Trophoblast cell (in vitro differentiated cells and primary cell): ENCODE measurements around the gene BTN3A1.
"Not testable (repeated sequence)": the region's sequence is repeated elsewhere in the genome, so short reads cannot be mapped to it uniquely, and the experiment has no call there.

Source experiments
- DNase-seq, 2 donors: peaks; one replicate each; pipeline ENCODE4 v3.0.0-alpha.2; 2016
- H2AFZ ChIP-seq: 2 replicates; pipeline ENCODE4 v1.6.1; 2013; ENCODE audit warnings: low read length, moderate library complexity, mild to moderate bottlenecking; ENCODE audit not compliant: insufficient read depth, poor library complexity
- H2AK5ac ChIP-seq: 2 replicates; pipeline ENCODE4 v1.6.1; 2013; ENCODE audit warnings: mild to moderate bottlenecking, low read length
- H2BK120ac ChIP-seq: 2 replicates; pipeline ENCODE4 v1.6.1; 2013; ENCODE audit warnings: low read length, mild to moderate bottlenecking, moderate library complexity; ENCODE audit not compliant: insufficient read depth, poor library complexity
- H2BK12ac ChIP-seq: 2 replicates; pipeline ENCODE4 v1.6.1; 2013; ENCODE audit warnings: mild to moderate bottlenecking, low read length, moderate library complexity
- H2BK5ac ChIP-seq: 2 replicates; pipeline ENCODE4 v1.6.1; 2013; ENCODE audit warnings: low read length, low read depth, moderate library complexity, mild to moderate bottlenecking; ENCODE audit not compliant: poor library complexity
- H3K14ac ChIP-seq: 2 replicates; pipeline ENCODE4 v1.6.1; 2013; ENCODE audit warnings: mild to moderate bottlenecking, low read length
- H3K18ac ChIP-seq: 2 replicates; pipeline ENCODE4 v1.6.1; 2013; ENCODE audit warnings: mild to moderate bottlenecking, low read length
- H3K23ac ChIP-seq: 2 replicates; pipeline ENCODE4 v1.6.1; 2013; ENCODE audit warnings: low read length
- H3K27ac ChIP-seq: 2 replicates; pipeline ENCODE4 v1.5.1; 2013; ENCODE audit warnings: low read depth, mild to moderate bottlenecking, inconsistent platforms, low read length, moderate library complexity
- H3K27me3 ChIP-seq: 2 replicates; pipeline ENCODE4 v1.6.1; 2013; ENCODE audit warnings: inconsistent platforms, mild to moderate bottlenecking, low read length, moderate library complexity; ENCODE audit not compliant: insufficient read depth
- H3K36me3 ChIP-seq, 2 experiments: 1 replicate in 1 of 2; 2 replicates in 1 of 2; pipeline ENCODE4 v1.6.1; 2013; ENCODE audit warnings: low read length in 2 of 2, mild to moderate bottlenecking in 2 of 2, moderate library complexity in 1 of 2; ENCODE audit not compliant: insufficient read depth in 2 of 2, control insufficient read depth in 1 of 2
- H3K4ac ChIP-seq: 2 replicates; pipeline ENCODE4 v1.6.1; 2013; ENCODE audit warnings: low read depth, mild to moderate bottlenecking, low read length, moderate library complexity
- H3K4me1 ChIP-seq, 2 experiments: 1 replicate in 1 of 2; 2 replicates in 1 of 2; pipeline ENCODE4 v1.6.1; 2013; ENCODE audit warnings: low read length in 2 of 2, mild to moderate bottlenecking in 2 of 2, moderate library complexity in 1 of 2; ENCODE audit not compliant: insufficient read depth in 2 of 2, control insufficient read depth in 1 of 2
- H3K4me2 ChIP-seq: 2 replicates; pipeline ENCODE4 v1.6.1; 2013; ENCODE audit warnings: inconsistent platforms, mild to moderate bottlenecking, low read length, moderate library complexity
- H3K4me3 ChIP-seq: 2 replicates; pipeline ENCODE4 v1.5.1; 2013; ENCODE audit warnings: mild to moderate bottlenecking, low read depth, low read length, inconsistent platforms
- H3K79me1 ChIP-seq: one replicate; pipeline ENCODE4 v1.6.1; 2013; ENCODE audit warnings: low read length
- H3K79me2 ChIP-seq: 2 replicates; pipeline ENCODE4 v1.6.1; 2013; ENCODE audit warnings: low read length, mild to moderate bottlenecking; ENCODE audit not compliant: control insufficient read depth, insufficient read depth, poor library complexity
- H3K9ac ChIP-seq: 2 replicates; pipeline ENCODE4 v1.6.1; 2013; ENCODE audit warnings: mild to moderate bottlenecking, low read length
- H3K9me3 ChIP-seq: 2 replicates; pipeline ENCODE4 v1.6.1; 2013; ENCODE audit warnings: low read depth, mild to moderate bottlenecking, control low read depth, inconsistent platforms, low read length; ENCODE audit not compliant: insufficient read depth
- H4K12ac ChIP-seq: 2 replicates; pipeline ENCODE4 v1.6.1; 2013; ENCODE audit warnings: low read depth, mild to moderate bottlenecking, low read length, moderate library complexity
- H4K8ac ChIP-seq: 2 replicates; pipeline ENCODE4 v1.6.1; 2013; ENCODE audit warnings: low read depth, mild to moderate bottlenecking, low read length, moderate library complexity
- H4K91ac ChIP-seq: one replicate; pipeline ENCODE4 v1.6.1; 2013; ENCODE audit warnings: low read depth, mild to moderate bottlenecking, low read length, moderate library complexity
- WGBS: extraction: QIAGEN DNeasy Blood & Tissue Kit; methylation state at CpG from one replicate; pipeline ENCODE4 v1.1.7; 2013; ENCODE audit warnings: missing lambda C conversion rate; ENCODE audit not compliant: insufficient read length, insufficient coverage; ENCODE audit errors: extremely low coverage; 5-methylcytosine and 5-hydroxymethylcytosine counted together

The BTN3A1 gene

DNA sequence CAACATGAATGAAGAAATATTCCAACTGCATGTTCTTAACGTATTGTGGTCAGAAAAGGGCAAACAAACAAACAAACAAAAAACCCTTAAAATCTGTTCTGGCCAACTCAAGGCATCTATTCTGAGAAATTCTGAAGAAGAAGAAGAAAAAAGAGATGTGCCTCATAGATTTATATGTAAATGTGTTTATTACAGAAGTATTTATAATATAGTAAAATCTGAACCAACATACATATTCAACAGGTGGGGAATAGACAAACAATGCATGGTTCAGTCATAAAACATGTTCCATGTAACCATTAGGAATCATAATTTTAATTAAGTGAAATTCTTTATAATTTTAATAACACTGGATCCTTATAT is 36.5 kb upstream of the BTN3A1 start:
- Histone ChIP-seq H3K79me2 (no peaks in the 10 kb centered on the region), H4K91ac (no peak overlapping the region), H3K27me3 (peaks cover 3% of the 10 kb centered on the region), H3K9me3 (no peaks in the 10 kb centered on the region), H4K12ac (no peak overlapping the region), H4K8ac (no peak overlapping the region), H3K79me1 (no peaks in the 10 kb centered on the region), H2BK120ac (no peak overlapping the region), H3K36me3 (no peaks in the 10 kb centered on the region), H3K27ac (no peak overlapping the region), H3K14ac (no peak overlapping the region), H3K4me3 (peak overlapping the region; percentile 62), H3K4me2 (peak overlapping the region; percentile 97), H3K4me1 (no peaks in the 10 kb centered on the region), H2AK5ac (no peak overlapping the region), H3K23ac (no peak overlapping the region), H2BK5ac (no peak overlapping the region), H3K9ac (no peak overlapping the region), H3K4ac (no peak overlapping the region), H2AFZ (peak overlapping the region; percentile 70), H2BK12ac (no peak overlapping the region), H3K18ac (no peak overlapping the region)
- WGBS: no CpG with 5 or more reads among the region's 1 CpG
- no peak for DNase-seq

DNA sequence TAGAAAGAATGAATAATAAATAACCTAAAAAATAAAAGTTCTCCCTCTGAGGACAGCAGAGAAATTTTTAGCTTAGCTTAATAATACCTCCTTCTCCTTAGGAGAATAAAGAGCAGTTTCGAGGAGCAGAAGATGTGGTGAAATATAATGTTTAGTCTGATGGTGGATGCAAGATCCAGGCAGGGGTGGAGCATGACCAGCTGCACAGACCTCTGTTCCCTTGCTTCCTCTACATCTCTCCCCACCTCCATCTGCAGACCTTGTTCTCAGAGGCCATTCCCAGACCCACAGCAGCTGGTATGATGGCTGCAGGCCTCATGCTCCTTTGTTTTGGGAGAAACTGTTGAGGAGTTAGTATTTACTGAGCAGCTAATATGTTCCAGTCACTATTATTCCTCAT is 35.6 kb upstream of the BTN3A1 start:
- H3K23ac ChIP-seq: no peak overlapping the region
- H4K91ac ChIP-seq: no peak overlapping the region
- DNase-seq: no peak
- no CpG with 5 or more reads among the region's 1 CpG for WGBS
- H3K79me2 ChIP-seq: no peaks in the 10 kb centered on the region
- no peak overlapping the region for H2BK5ac ChIP-seq
- no peak overlapping the region for H2BK12ac ChIP-seq
- H3K36me3 ChIP-seq: no peaks in the 10 kb centered on the region
- no peak overlapping the region for H3K4ac ChIP-seq
- H4K12ac ChIP-seq: no peak overlapping the region
- no peak overlapping the region for H2BK120ac ChIP-seq
- no peak overlapping the region for H2AFZ ChIP-seq
- no peaks in the 10 kb centered on the region for H3K4me1 ChIP-seq
- no peak overlapping the region for H3K4me3 ChIP-seq
- H2AK5ac ChIP-seq: no peak overlapping the region
- H4K8ac ChIP-seq: no peak overlapping the region
- H3K79me1 ChIP-seq: no peaks in the 10 kb centered on the region
- H3K18ac ChIP-seq: no peak overlapping the region
- no peak overlapping the region for H3K27ac ChIP-seq
- no peak overlapping the region for H3K14ac ChIP-seq
- no peak overlapping the region for H3K4me2 ChIP-seq
- H3K27me3 ChIP-seq: peaks cover 3% of the 10 kb centered on the region
- no peaks in the 10 kb centered on the region for H3K9me3 ChIP-seq
- no peak overlapping the region for H3K9ac ChIP-seq

DNA sequence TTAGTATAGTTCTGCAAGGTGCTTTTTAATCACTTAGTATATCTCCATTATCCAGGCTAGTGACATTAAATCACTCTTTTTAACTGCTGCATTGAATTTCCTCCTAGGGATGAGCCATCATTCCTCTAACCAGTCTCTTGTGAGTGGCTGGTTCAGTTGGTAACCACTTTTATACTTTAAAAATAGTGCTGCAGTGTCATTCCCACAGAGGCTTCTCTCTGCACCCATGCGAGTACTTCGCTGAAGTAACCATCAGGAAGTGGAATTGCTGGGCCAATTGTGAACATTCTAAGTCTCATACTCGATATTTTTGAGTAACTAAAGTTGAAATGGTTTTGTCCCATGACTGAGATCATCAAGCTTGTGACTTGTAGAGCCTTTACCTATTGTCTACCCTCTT is 35.0 kb upstream of the BTN3A1 start:
- H4K8ac ChIP-seq: no peak overlapping the region
- H2AK5ac ChIP-seq: no peak overlapping the region
- no CpG with 5 or more reads among the region's 3 CpGs for WGBS
- no peaks in the 10 kb centered on the region for H3K36me3 ChIP-seq
- H3K27ac ChIP-seq: no peak overlapping the region
- H2BK12ac ChIP-seq: no peak overlapping the region
- no peaks in the 10 kb centered on the region for H3K79me2 ChIP-seq
- no peak overlapping the region for H2BK5ac ChIP-seq
- no peak overlapping the region for H2AFZ ChIP-seq
- H3K9me3 ChIP-seq: no peaks in the 10 kb centered on the region
- no peaks in the 10 kb centered on the region for H3K4me1 ChIP-seq
- no peak overlapping the region for H3K9ac ChIP-seq
- no peak for DNase-seq
- H4K91ac ChIP-seq: no peak overlapping the region
- H2BK120ac ChIP-seq: no peak overlapping the region
- no peak overlapping the region for H3K14ac ChIP-seq
- H3K23ac ChIP-seq: no peak overlapping the region
- no peak overlapping the region for H3K4me2 ChIP-seq
- no peaks in the 10 kb centered on the region for H3K79me1 ChIP-seq
- no peak overlapping the region for H3K18ac ChIP-seq
- no peak overlapping the region for H3K4me3 ChIP-seq
- peaks cover 3% of the 10 kb centered on the region for H3K27me3 ChIP-seq
- H4K12ac ChIP-seq: no peak overlapping the region
- no peak overlapping the region for H3K4ac ChIP-seq

DNA sequence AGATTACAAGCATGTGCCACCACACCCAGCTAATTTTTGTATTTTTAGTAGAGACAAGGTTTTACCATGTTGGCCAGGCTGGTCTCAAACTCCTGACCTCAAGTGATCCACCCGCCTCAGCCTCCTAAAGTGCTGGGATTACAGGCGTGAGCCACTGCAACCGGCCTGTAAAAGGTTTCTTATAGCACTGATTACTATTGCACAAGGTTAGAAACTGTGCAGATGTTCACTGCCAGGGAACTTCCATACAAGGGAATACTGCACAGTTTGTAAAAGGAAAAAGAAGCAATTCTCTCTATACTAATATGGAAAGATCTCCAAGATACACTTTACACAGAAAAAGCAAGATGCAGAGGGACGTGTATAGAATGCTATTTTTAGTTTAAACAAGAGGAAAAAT is 30.3 kb upstream of the BTN3A1 start:
- DNase-seq, H3K4me3 ChIP-seq, H3K4me1 ChIP-seq, H3K14ac ChIP-seq, H3K79me1 ChIP-seq, H3K9ac ChIP-seq, H2BK12ac ChIP-seq, H3K23ac ChIP-seq, H2BK5ac ChIP-seq, H3K36me3 ChIP-seq, H3K18ac ChIP-seq, H3K4ac ChIP-seq, H3K27me3 ChIP-seq, H4K8ac ChIP-seq, H3K27ac ChIP-seq, H4K12ac ChIP-seq, H2AK5ac ChIP-seq, H2BK120ac ChIP-seq, H3K4me2 ChIP-seq, H3K79me2 ChIP-seq, H3K9me3 ChIP-seq, H4K91ac ChIP-seq, H2AFZ ChIP-seq: not testable (repeated sequence)
- WGBS: no CpG with 5 or more reads among the region's 4 CpGs
